Ovary (tissue), 3 donors: Measurements from ENCODE around the gene USP16.

Experiments used
- EP300 ChIP-seq: sonication (generic); formaldehyde crosslinking; IDR thresholded peaks from one replicate; pipeline ENCODE4 v1.6.1; 2017; ENCODE audit warnings: antibody characterized with exemption
- POLR2A ChIP-seq: fragments of 450-650 bp; IDR thresholded peaks from one replicate; pipeline ENCODE4 v1.6.1; 2017; ENCODE audit warnings: antibody characterized with exemption, mild to moderate bottlenecking, moderate library complexity
- TF ChIP-seq, protein P1 (sequence below), 3 donors: fragments of 450-650 bp in 2 of 3; fragments of 200-600 bp in 1 of 3; IDR thresholded peaks; one replicate each; pipeline versions ENCODE4 v1.5.1 to v1.8.0; 2016 to 2022; ENCODE audit warnings: antibody characterized with exemption in 3 of 3, mild to moderate bottlenecking in 1 of 3
- donor health status: DM: no; HTN: no; CAD: no.

GRCh38 chr21:29078869-29079767 is 54.6 kb downstream of the USP16 start:
- TF ChIP-seq, protein P1, sequence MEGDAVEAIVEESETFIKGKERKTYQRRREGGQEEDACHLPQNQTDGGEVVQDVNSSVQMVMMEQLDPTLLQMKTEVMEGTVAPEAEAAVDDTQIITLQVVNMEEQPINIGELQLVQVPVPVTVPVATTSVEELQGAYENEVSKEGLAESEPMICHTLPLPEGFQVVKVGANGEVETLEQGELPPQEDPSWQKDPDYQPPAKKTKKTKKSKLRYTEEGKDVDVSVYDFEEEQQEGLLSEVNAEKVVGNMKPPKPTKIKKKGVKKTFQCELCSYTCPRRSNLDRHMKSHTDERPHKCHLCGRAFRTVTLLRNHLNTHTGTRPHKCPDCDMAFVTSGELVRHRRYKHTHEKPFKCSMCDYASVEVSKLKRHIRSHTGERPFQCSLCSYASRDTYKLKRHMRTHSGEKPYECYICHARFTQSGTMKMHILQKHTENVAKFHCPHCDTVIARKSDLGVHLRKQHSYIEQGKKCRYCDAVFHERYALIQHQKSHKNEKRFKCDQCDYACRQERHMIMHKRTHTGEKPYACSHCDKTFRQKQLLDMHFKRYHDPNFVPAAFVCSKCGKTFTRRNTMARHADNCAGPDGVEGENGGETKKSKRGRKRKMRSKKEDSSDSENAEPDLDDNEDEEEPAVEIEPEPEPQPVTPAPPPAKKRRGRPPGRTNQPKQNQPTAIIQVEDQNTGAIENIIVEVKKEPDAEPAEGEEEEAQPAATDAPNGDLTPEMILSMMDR (IDR thresholded peaks at IDR 0.05): no peak
- TF ChIP-seq POLR2A: no peak
- TF ChIP-seq EP300: no peak
